Neural cell (in vitro differentiated cells): ENCODE data around the gene RNF144B. TPM values are rescaled to one million over a fixed set of nuclear protein-coding genes. Genes with fewer than 3 reads are reported as not detected.

Experiments used
- H2AFZ ChIP-seq: fragments of 200-600, 300-800 bp; sonication (generic), shearing (Covaris generic); 2 replicates; pipeline ENCODE4 v1.6.0; 2014; ENCODE audit warnings: low read depth, mild to moderate bottlenecking, antibody characterized with exemption, low read length, moderate library complexity
- H3F3A ChIP-seq: fragments of 200-600 bp; shearing (Covaris generic); 2 replicates; pipeline ENCODE4 v1.6.1; 2016; ENCODE audit warnings: mild to moderate bottlenecking, moderate library complexity, mixed read lengths, antibody characterized with exemption, low read length; ENCODE audit not compliant: insufficient read depth, poor library complexity, severe bottlenecking
- H3K27ac ChIP-seq: fragments of 200-600, 300-800 bp; sonication (generic), shearing (Covaris generic); 2 replicates; pipeline ENCODE4 v1.5.1; 2014; ENCODE audit warnings: mild to moderate bottlenecking, low read length, moderate library complexity
- H3K27me3 ChIP-seq: fragments of 300-800, 200-600 bp; sonication (generic), shearing (Covaris generic); 2 replicates; pipeline ENCODE4 v1.6.0; 2014; ENCODE audit warnings: mild to moderate bottlenecking, low read depth, low read length, moderate library complexity; ENCODE audit not compliant: insufficient read depth
- H3K36me3 ChIP-seq: fragments of 300-800, 200-600 bp; sonication (generic), shearing (Covaris generic); 2 replicates; pipeline ENCODE4 v1.5.1; 2014; ENCODE audit warnings: mild to moderate bottlenecking, antibody characterized with exemption, low read length, moderate library complexity; ENCODE audit not compliant: insufficient read depth
- H3K4me2 ChIP-seq: fragments of 300-800, 200-600 bp; sonication (generic), shearing (Covaris generic); 2 replicates; pipeline ENCODE4 v1.6.0; 2014; ENCODE audit warnings: mild to moderate bottlenecking, low read length
- H3K4me3 ChIP-seq: fragments of 300-800, 200-600 bp; sonication (generic), shearing (Covaris generic); 2 replicates; pipeline ENCODE4 v1.5.1; 2014; ENCODE audit warnings: mild to moderate bottlenecking, low read length, moderate library complexity
- H3K79me2 ChIP-seq: fragments of 200-600 bp; shearing (Covaris generic); replicated peaks from 2 replicates; pipeline ENCODE4 v1.6.0; 2014; ENCODE audit warnings: mild to moderate bottlenecking, low read length, moderate library complexity; ENCODE audit not compliant: insufficient read depth
- H3K9ac ChIP-seq: fragments of 300-800, 200-600 bp; sonication (generic), shearing (Covaris generic); 2 replicates; pipeline ENCODE4 v1.6.1; 2016; ENCODE audit warnings: mild to moderate bottlenecking, low read length, mixed read lengths
- H3K9me2 ChIP-seq: fragments of 200-600 bp; shearing (Covaris generic); 2 replicates; pipeline ENCODE4 v1.6.1; 2016; ENCODE audit warnings: mild to moderate bottlenecking, low read length, mixed read lengths; ENCODE audit not compliant: insufficient read depth
- H3K9me3 ChIP-seq: fragments of 200-600, 300-800 bp; sonication (generic), shearing (Covaris generic); 2 replicates; pipeline ENCODE4 v1.6.1; 2016; ENCODE audit warnings: mild to moderate bottlenecking, mixed run types, low read length, moderate library complexity, mixed read lengths
- H4K20me1 ChIP-seq: fragments of 200-600 bp; shearing (Covaris generic); 2 replicates; pipeline ENCODE4 v1.6.1; 2016; ENCODE audit warnings: mild to moderate bottlenecking, mixed run types; ENCODE audit not compliant: insufficient read depth
- EP300 ChIP-seq: fragments of 450-650 bp; conservative IDR thresholded peaks from 2 replicates; pipeline ENCODE4 v1.6.1; 2014; ENCODE audit warnings: antibody characterized with exemption, mild to moderate bottlenecking, moderate library complexity; ENCODE audit not compliant: poor library complexity, severe bottlenecking
- EZH2 ChIP-seq: fragments of 200-600, 300-800 bp; shearing (Covaris generic), sonication (generic); IDR thresholded peaks from 2 replicates; pipeline ENCODE4 v1.6.1; 2014; ENCODE audit warnings: antibody characterized with exemption, low read length, borderline replicate concordance, mild to moderate bottlenecking; ENCODE audit not compliant: insufficient read depth, poor library complexity, severe bottlenecking
- MXI1 ChIP-seq: fragments of 450-650 bp; conservative IDR thresholded peaks from 2 replicates; pipeline ENCODE4 v1.6.1; 2014; ENCODE audit warnings: antibody characterized with exemption, mild to moderate bottlenecking; ENCODE audit not compliant: poor library complexity, severe bottlenecking
- POLR2AphosphoS5 ChIP-seq: IDR thresholded peaks from 2 replicates; pipeline ENCODE4 v1.6.1; 2012
- RAD21 ChIP-seq: fragments of 450-650 bp; conservative IDR thresholded peaks from 2 replicates; pipeline ENCODE4 v1.6.1; 2014; ENCODE audit warnings: antibody characterized with exemption, mild to moderate bottlenecking, moderate library complexity
- SMC3 ChIP-seq: fragments of 450-650 bp; conservative IDR thresholded peaks from 2 replicates; pipeline ENCODE4 v1.6.1; 2014; ENCODE audit warnings: antibody characterized with exemption, mild to moderate bottlenecking, moderate library complexity; ENCODE audit not compliant: poor library complexity
- TAF1 ChIP-seq: IDR thresholded peaks from 2 replicates; pipeline ENCODE4 v1.6.1; 2012; ENCODE audit warnings: low read depth
- polyA plus RNA-seq: library from polyadenylated mRNA; depleted of rRNA; stranded (reverse); fragments of >200 nt; gene quantifications from 2 replicates; pipeline ENCODE4 v1.2.3, GENCODE V29; 2014
- TF ChIP-seq, protein P1 (sequence below): fragments of 450-650 bp; IDR thresholded peaks from 2 replicates; pipeline ENCODE4 v1.5.1; 2014; ENCODE audit warnings: antibody characterized with exemption, mild to moderate bottlenecking, moderate library complexity; ENCODE audit not compliant: poor library complexity, severe bottlenecking
- TF ChIP-seq, protein P2 (sequence below): IDR thresholded peaks from 2 replicates; pipeline ENCODE4 v1.6.1; 2012; ENCODE audit warnings: borderline replicate concordance

Gene RNF144B
- polyA plus RNA-seq, 1 donor from 2014 or later: 0.15 TPM

DNA sequence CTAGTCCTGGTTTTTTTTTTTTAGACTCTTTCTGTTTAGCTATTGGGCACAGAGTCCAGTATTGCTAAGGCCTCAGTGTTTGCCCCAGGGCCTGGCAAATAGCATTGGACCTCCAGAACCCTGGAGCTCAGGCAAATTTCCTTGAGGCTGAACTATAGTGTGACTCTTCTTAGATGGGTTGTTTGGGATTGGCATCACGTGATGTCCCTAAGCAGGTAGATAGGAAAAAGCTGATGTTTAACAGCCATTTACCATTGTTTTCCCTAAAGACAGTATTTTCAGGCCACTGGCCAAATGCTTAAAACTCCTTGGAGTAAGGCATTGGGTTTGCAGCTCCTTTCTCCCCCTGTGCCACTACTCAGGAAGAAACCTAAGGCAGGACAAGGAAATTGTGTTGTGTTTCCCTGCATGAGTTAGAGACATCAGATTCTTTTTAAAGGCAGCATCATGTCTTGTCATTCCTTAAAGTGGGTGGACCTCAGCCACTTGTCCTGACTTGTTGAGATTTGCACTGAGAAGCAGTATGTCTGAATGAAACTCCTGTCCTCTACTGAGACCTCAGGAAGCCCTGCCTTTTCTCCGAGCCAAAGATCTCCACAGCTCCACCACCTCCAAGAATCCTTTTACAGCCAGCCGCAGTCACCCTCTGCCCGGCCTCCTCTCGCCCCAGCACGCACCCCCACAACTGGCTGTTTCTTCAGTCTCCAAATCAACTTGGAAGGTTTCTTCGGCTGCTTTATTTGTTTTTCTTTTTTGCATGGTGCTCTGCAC, 46.2 kb upstream of the RNF144B start:
- H3K9ac ChIP-seq: no peak overlapping the region
- H3F3A ChIP-seq: no peaks in the 10 kb centered on the region
- no peak overlapping the region for H3K4me3 ChIP-seq
- no peak overlapping the region for H3K4me2 ChIP-seq
- no peaks in the 10 kb centered on the region for H4K20me1 ChIP-seq
- H3K36me3 ChIP-seq: no peaks in the 10 kb centered on the region
- no peak overlapping the region for H2AFZ ChIP-seq
- H3K27me3 ChIP-seq: no peaks in the 10 kb centered on the region
- no peak for TF ChIP-seq MXI1
- TF ChIP-seq SMC3: no peak
- TF ChIP-seq EP300: no peak
- TF ChIP-seq, protein P1, sequence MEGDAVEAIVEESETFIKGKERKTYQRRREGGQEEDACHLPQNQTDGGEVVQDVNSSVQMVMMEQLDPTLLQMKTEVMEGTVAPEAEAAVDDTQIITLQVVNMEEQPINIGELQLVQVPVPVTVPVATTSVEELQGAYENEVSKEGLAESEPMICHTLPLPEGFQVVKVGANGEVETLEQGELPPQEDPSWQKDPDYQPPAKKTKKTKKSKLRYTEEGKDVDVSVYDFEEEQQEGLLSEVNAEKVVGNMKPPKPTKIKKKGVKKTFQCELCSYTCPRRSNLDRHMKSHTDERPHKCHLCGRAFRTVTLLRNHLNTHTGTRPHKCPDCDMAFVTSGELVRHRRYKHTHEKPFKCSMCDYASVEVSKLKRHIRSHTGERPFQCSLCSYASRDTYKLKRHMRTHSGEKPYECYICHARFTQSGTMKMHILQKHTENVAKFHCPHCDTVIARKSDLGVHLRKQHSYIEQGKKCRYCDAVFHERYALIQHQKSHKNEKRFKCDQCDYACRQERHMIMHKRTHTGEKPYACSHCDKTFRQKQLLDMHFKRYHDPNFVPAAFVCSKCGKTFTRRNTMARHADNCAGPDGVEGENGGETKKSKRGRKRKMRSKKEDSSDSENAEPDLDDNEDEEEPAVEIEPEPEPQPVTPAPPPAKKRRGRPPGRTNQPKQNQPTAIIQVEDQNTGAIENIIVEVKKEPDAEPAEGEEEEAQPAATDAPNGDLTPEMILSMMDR: no peak
- TF ChIP-seq, protein P2, sequence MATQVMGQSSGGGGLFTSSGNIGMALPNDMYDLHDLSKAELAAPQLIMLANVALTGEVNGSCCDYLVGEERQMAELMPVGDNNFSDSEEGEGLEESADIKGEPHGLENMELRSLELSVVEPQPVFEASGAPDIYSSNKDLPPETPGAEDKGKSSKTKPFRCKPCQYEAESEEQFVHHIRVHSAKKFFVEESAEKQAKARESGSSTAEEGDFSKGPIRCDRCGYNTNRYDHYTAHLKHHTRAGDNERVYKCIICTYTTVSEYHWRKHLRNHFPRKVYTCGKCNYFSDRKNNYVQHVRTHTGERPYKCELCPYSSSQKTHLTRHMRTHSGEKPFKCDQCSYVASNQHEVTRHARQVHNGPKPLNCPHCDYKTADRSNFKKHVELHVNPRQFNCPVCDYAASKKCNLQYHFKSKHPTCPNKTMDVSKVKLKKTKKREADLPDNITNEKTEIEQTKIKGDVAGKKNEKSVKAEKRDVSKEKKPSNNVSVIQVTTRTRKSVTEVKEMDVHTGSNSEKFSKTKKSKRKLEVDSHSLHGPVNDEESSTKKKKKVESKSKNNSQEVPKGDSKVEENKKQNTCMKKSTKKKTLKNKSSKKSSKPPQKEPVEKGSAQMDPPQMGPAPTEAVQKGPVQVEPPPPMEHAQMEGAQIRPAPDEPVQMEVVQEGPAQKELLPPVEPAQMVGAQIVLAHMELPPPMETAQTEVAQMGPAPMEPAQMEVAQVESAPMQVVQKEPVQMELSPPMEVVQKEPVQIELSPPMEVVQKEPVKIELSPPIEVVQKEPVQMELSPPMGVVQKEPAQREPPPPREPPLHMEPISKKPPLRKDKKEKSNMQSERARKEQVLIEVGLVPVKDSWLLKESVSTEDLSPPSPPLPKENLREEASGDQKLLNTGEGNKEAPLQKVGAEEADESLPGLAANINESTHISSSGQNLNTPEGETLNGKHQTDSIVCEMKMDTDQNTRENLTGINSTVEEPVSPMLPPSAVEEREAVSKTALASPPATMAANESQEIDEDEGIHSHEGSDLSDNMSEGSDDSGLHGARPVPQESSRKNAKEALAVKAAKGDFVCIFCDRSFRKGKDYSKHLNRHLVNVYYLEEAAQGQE: no peak
- TF ChIP-seq TAF1: no peak
- TF ChIP-seq EZH2: no peak
- no peak for TF ChIP-seq RAD21
- TF ChIP-seq POLR2AphosphoS5: no peak
- H3K9me2 ChIP-seq: no peaks in the 10 kb centered on the region
- H3K79me2 ChIP-seq: no peaks in the 10 kb centered on the region
- H3K9me3 ChIP-seq: no peaks in the 10 kb centered on the region
- H3K27ac ChIP-seq: no peak overlapping the region

DNA sequence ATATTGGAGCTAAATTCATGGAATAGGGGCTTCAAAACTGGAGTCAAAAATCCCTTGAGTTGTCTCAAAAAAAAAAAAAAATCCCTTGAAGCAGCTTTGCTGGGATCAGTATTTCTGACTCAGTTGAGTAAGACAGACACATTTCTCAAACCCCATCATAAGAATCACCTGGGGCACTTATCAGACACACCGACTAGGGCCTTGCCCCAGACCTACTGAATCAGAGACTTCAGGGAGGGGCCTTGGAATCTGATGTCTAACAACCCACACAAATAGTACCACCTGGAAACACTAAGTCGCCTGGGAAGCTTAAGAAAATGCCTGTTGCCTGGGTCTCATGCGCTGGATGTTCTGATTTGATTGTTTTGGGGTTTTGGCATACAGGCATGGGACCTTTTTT, 44.9 kb upstream of the RNF144B start:
- no peak overlapping the region for H3K9ac ChIP-seq
- H3K27me3 ChIP-seq: no peaks in the 10 kb centered on the region
- no peaks in the 10 kb centered on the region for H3K36me3 ChIP-seq
- H2AFZ ChIP-seq: no peak overlapping the region
- H3K27ac ChIP-seq: no peak overlapping the region
- TF ChIP-seq, protein P2: no peak
- TF ChIP-seq SMC3 (no peak), POLR2AphosphoS5 (no peak), MXI1 (no peak), EZH2 (no peak), RAD21 (no peak), EP300 (no peak), TAF1 (no peak)
- TF ChIP-seq, protein P1: no peak
- no peak overlapping the region for H3K4me2 ChIP-seq
- H3K79me2 ChIP-seq: no peaks in the 10 kb centered on the region
- H3K9me2 ChIP-seq: no peaks in the 10 kb centered on the region
- no peaks in the 10 kb centered on the region for H3K9me3 ChIP-seq
- no peak overlapping the region for H3K4me3 ChIP-seq
- H4K20me1 ChIP-seq: no peaks in the 10 kb centered on the region
- H3F3A ChIP-seq: no peaks in the 10 kb centered on the region
